GM23338 (cell line): ENCODE results near the gene XDH. TPM values are rescaled to one million over a fixed set of nuclear protein-coding genes. Genes with fewer than 3 reads are reported as not detected.
A peak's percentile ranks its signal among the peaks of the same experiment; 100 is the strongest.

Source experiments
- ATAC-seq: fragments of 200-7000 bp; cut with Tn5 transposase; 3 replicates; pipeline ENCODE4 v1.9.1; 2020
- DNase-seq: peaks from one replicate; pipeline ENCODE4 v3.0.0-alpha.2; 2015; ENCODE audit warnings: low spot score
- H2AFZ ChIP-seq: fragments of 200-600 bp; sonication (generic); 2 replicates; pipeline ENCODE4 v1.8.0; 2016; ENCODE audit warnings: antibody characterized with exemption, mild to moderate bottlenecking, moderate library complexity
- H3F3A ChIP-seq: fragments of 200-600 bp; sonication (generic); replicated peaks from 2 replicates; pipeline ENCODE4 v1.8.0; 2017; ENCODE audit warnings: antibody characterized with exemption, mixed run types, low read depth
- H3K27ac ChIP-seq: fragments of 200-600 bp; sonication (generic); 2 replicates; pipeline ENCODE4 v1.6.1; 2016; ENCODE audit warnings: low read depth
- H3K27me3 ChIP-seq: fragments of 200-600 bp; sonication (generic); 2 replicates; pipeline ENCODE4 v1.8.0; 2016; ENCODE audit warnings: mild to moderate bottlenecking, mixed run types, moderate library complexity; ENCODE audit not compliant: insufficient read depth
- H3K36me3 ChIP-seq: fragments of 200-600 bp; sonication (generic); 2 replicates; pipeline ENCODE4 v1.8.0; 2016; ENCODE audit warnings: mild to moderate bottlenecking; ENCODE audit not compliant: insufficient read depth
- H3K4me1 ChIP-seq: fragments of 200-600 bp; sonication (generic); 2 replicates; pipeline ENCODE4 v1.8.0; 2016; ENCODE audit warnings: mild to moderate bottlenecking, moderate library complexity; ENCODE audit not compliant: insufficient read depth
- H3K4me2 ChIP-seq: fragments of 200-600 bp; sonication (generic); 2 replicates; pipeline ENCODE4 v1.7.1; 2017; ENCODE audit warnings: mixed run types
- H3K4me3 ChIP-seq: fragments of 200-600 bp; sonication (generic); 2 replicates; pipeline ENCODE4 v1.6.1; 2016; ENCODE audit warnings: mixed run types
- H3K79me2 ChIP-seq: fragments of 200-600 bp; sonication (generic); replicated peaks from 2 replicates; pipeline ENCODE4 v1.8.0; 2017; ENCODE audit warnings: mild to moderate bottlenecking; ENCODE audit not compliant: insufficient read depth
- H3K9me2 ChIP-seq: fragments of 200-600 bp; sonication (generic); 2 replicates; pipeline ENCODE4 v1.8.0; 2017; ENCODE audit not compliant: insufficient read depth
- H4K20me1 ChIP-seq: fragments of 200-600 bp; sonication (generic); replicated peaks from 2 replicates; pipeline ENCODE4 v1.8.0; 2017; ENCODE audit warnings: mild to moderate bottlenecking; ENCODE audit not compliant: insufficient read depth
- H3K27ac Mint-ChIP-seq: 2 replicates; pipeline ENCODE4 v1.8.0; 2020; ENCODE audit warnings: inconsistent platforms, mild to moderate bottlenecking, moderate library complexity, mixed read lengths
- H3K27me3 Mint-ChIP-seq: 3 replicates; pipeline ENCODE4 v1.8.0; 2022; ENCODE audit warnings: low read depth, mild to moderate bottlenecking, moderate library complexity, mixed read lengths, inconsistent platforms; ENCODE audit not compliant: insufficient read depth, poor library complexity
- H3K36me3 Mint-ChIP-seq: 3 replicates; pipeline ENCODE4 v1.8.0; 2021; ENCODE audit warnings: low read depth, mild to moderate bottlenecking, inconsistent platforms, moderate library complexity, mixed read lengths
- H3K4me1 Mint-ChIP-seq: 3 replicates; pipeline ENCODE4 v1.8.0; 2020; ENCODE audit warnings: mild to moderate bottlenecking, inconsistent platforms, mixed read lengths
- H3K4me3 Mint-ChIP-seq: 3 replicates; pipeline ENCODE4 v1.8.0; 2021; ENCODE audit warnings: moderate library complexity, mild to moderate bottlenecking, inconsistent platforms, mixed read lengths
- H3K9me3 Mint-ChIP-seq: 3 replicates; pipeline ENCODE4 v1.8.0; 2020; ENCODE audit warnings: moderate library complexity, mild to moderate bottlenecking, inconsistent platforms, mixed read lengths
- CTCF ChIP-seq, 2 experiments: fragments of 200-600 bp in 1 of 2; sonication (generic) in 1 of 2; conservative IDR thresholded peaks; 2 replicates each; pipeline versions ENCODE4 v1.5.1 to v1.6.1; 2016 to 2017; ENCODE audit warnings: antibody characterized with exemption in 2 of 2, low read depth in 2 of 2, mild to moderate bottlenecking in 2 of 2, moderate library complexity in 1 of 2
- ETS1 ChIP-seq: IDR thresholded peaks from 2 replicates; pipeline ENCODE4 v1.6.1; 2016; ENCODE audit warnings: antibody characterized with exemption
- NANOG ChIP-seq: IDR thresholded peaks from 2 replicates; pipeline ENCODE4 v1.6.1; 2016; ENCODE audit warnings: antibody characterized with exemption, borderline replicate concordance
- ZNF331 ChIP-seq: fragments of 250-450 bp; sonication (Bioruptor Pico); IDR thresholded peaks from 2 replicates; pipeline ENCODE4 v1.5.0; 2020; ENCODE audit warnings: low read depth, mild to moderate bottlenecking, moderate library complexity
- ZNF462 ChIP-seq: fragments of 250-450 bp; sonication (Bioruptor Pico); IDR thresholded peaks from 2 replicates; pipeline ENCODE4 v1.5.0; 2020; ENCODE audit warnings: mild to moderate bottlenecking, moderate library complexity
- polyA plus RNA-seq: library from polyadenylated mRNA; unstranded; fragments of >200 nt; fragmentation: Nextera tagmentation; extraction: Ambion mirVana; gene quantifications from 2 replicates; pipeline ENCODE4 v1.2.1, GENCODE V29; 2016
- total RNA-seq: library from RNA; depleted of rRNA; stranded (reverse); fragments of >200 nt; shearing (Covaris generic); gene quantifications from 2 replicates; pipeline ENCODE4 v1.2.3, GENCODE V29; 2014

The XDH gene
- total and polyA plus RNA-seq, 2 experiments from 2014 or later: 0.55 to 0.87 TPM

- Mint-ChIP-seq H3K36me3 (no peaks in the 10 kb centered on the region; the same call in 2 of the 3 replicates), H3K4me1 (no peaks in the 10 kb centered on the region), H3K27me3 (peaks cover 4% of the 10 kb centered on the region), H3K27ac (no peak overlapping the region), H3K4me3 (no peak overlapping the region), H3K9me3 (peaks cover 10% of the 10 kb centered on the region)
- Histone ChIP-seq H3K27ac (no peak overlapping the region), H3K4me2 (no peak overlapping the region), H3K79me2 (no peaks in the 10 kb centered on the region), H4K20me1 (no peaks in the 10 kb centered on the region), H3K9me2 (peaks cover 11% of the 10 kb centered on the region), H2AFZ (no peak overlapping the region), H3K27me3 (no peaks in the 10 kb centered on the region), H3K36me3 (no peaks in the 10 kb centered on the region), H3K4me1 (peaks cover 5% of the 10 kb centered on the region; the same call in 1 of the 2 replicates), H3K4me3 (no peak overlapping the region), H3F3A (no peaks in the 10 kb centered on the region)
- ATAC-seq (peak; percentile 70), DNase-seq (peak; percentile 39)
- no peak for TF ChIP-seq ZNF331 (CRISPR knock-in tag)
- no peak for TF ChIP-seq NANOG
- no peak for TF ChIP-seq ZNF462 (CRISPR knock-in tag)
- no peak for TF ChIP-seq ETS1
- TF ChIP-seq CTCF (conservative IDR thresholded peaks at IDR 0.05; ENCODE audit: low read depth in 2 of 2): peak; percentile 19 to 42; a peak in 2 of 4 replicates
Measured at GRCh38 chr2:31428001-31428418, 13.5 kb upstream of the XDH start.
